Adrenal gland (tissue), 12 donors: ENCODE data around the gene MINDY4. TPM values are rescaled to one million over a fixed set of nuclear protein-coding genes. Genes with fewer than 3 reads are reported as not detected.

Source experiments
- DNase-seq, 7 donors: peaks; one replicate each; pipeline ENCODE4 v3.0.0-alpha.2; 2019 to 2020
- H3K27ac ChIP-seq, 5 donors: fragments of 200-600 bp; sonication (generic) in 4 of 5; 1 replicate in 3 of 5; 2 replicates in 2 of 5; pipeline versions ENCODE4 v1.5.1 to v1.8.0; 2016 to 2020; ENCODE audit warnings: mild to moderate bottlenecking in 1 of 5
- H3K27me3 ChIP-seq: fragments of 200-600 bp; 2 replicates; pipeline ENCODE4 v1.8.0; 2021
- H3K36me3 ChIP-seq, 2 donors: fragments of 200-600 bp; replicated peaks in 1 of 2; 1 replicate in 1 of 2; 2 replicates in 1 of 2; pipeline versions ENCODE4 v1.5.1 to v1.8.0; 2018 to 2022
- H3K4me1 ChIP-seq, 2 donors: fragments of 200-600 bp; replicated peaks in 1 of 2; 1 replicate in 1 of 2; 2 replicates in 1 of 2; pipeline versions ENCODE4 v1.5.1 to v1.8.0; 2018 to 2021
- H3K4me3 ChIP-seq, 4 donors: fragments of 200-600 bp; sonication (generic) in 3 of 4; one replicate each; pipeline ENCODE4 v1.5.1; 2016 to 2018
- H3K9me3 ChIP-seq, 3 donors: fragments of 200-600 bp; sonication (generic) in 1 of 3; replicated peaks in 1 of 3; 1 replicate in 2 of 3; 2 replicates in 1 of 3; pipeline versions ENCODE4 v1.5.1 to v1.8.0; 2016 to 2021
- CTCF ChIP-seq, 6 experiments: fragments of 450-650 bp in 4 of 6; fragments of 200-600 bp in 2 of 6; sonication (generic) in 1 of 6; IDR thresholded peaks; 1 replicate in 5 of 6; 2 replicates in 1 of 6; pipeline versions ENCODE4 v1.5.1 to v1.8.0; 2016 to 2021; ENCODE audit warnings: antibody characterized with exemption in 6 of 6, mild to moderate bottlenecking in 2 of 6, moderate library complexity in 1 of 6
- POLR2A ChIP-seq, 2 donors: fragments of 450-650 bp; IDR thresholded peaks; one replicate each; pipeline ENCODE4 v1.6.1; 2017; ENCODE audit warnings: antibody characterized with exemption in 2 of 2, mild to moderate bottlenecking in 2 of 2, moderate library complexity in 1 of 2
- WGBS, 4 donors: extraction: QIAGEN DNeasy Blood & Tissue Kit in 2 of 4; methylation state at CpG; one replicate each; pipeline versions ENCODE4 v1.1.5 to v1.1.7; 2013 to 2017; 5-methylcytosine and 5-hydroxymethylcytosine counted together
- intact Hi-C, 2 donors: fragments of 100-400 bp; cut with DNase I; formaldehyde crosslinking; loops; one replicate each; pipeline versions ENCODE4 v1.14.1 to v1.15.0; 2022 to 2023
- polyA plus RNA-seq, 3 donors: library from polyadenylated mRNA; stranded (reverse); fragments of 200-250 nt in 2 of 3; fragments of 350-450 nt in 1 of 3; fragmentation: Illumina TruSeq in 1 of 3; extraction: RNeasy Lipid Tissue Mini Kit (QIAGEN cat#74804) in 1 of 3; gene quantifications; one replicate each; pipeline ENCODE4 v1.2.3, GENCODE V29; 2013 to 2014
- total RNA-seq, 9 donors: library from RNA; depleted of rRNA in 4 of 9; stranded (reverse); fragments of >200 nt in 4 of 9; fragments of 120-200 nt in 1 of 9; fragmentation: NEBNext Ultra II Directional in 1 of 9; extraction: Animal tissue kit (Norgen Biotek cat#: 25700) in 1 of 9; gene quantifications; one replicate each; pipeline versions ENCODE4 v1.1.0 to v1.2.4, GENCODE V29; 2013 to 2023
- donor health status: healthy with polysubstance abuse.
- donor health status: Bipolar disorder and iron deficiency.
- donor health status: DM: yes; HTN: yes; CAD: no.
- donor health status: DM: no; HTN: no; CAD: no.
- donor health status: DM: no; HTN: no; CAD: no.
- donor health status: DM: yes; HTN: yes; CAD: no.

Gene MINDY4
- total and polyA plus RNA-seq, 12 donors = 4.8 to 19.9 (median 7.3) TPM

GRCh38 chr7:30750010-30750409 is 21.2 kb upstream of the MINDY4 start:
- Histone ChIP-seq H3K36me3 (no peaks in the 10 kb centered on the region), H3K9me3 (no peaks in the 10 kb centered on the region), H3K27me3 (no peaks in the 10 kb centered on the region), H3K4me1 (no peaks in the 10 kb centered on the region), H3K4me3 (no peak overlapping the region), H3K27ac (peak overlapping the region in 3 of 5 donors; percentile 26 to 86 (median 41))
- intact Hi-C loops = no loop called here
- DNase-seq = no peak
- 77 to 84% (median 83%) methylated on average over 2 of the region's 2 CpGs for WGBS, 4 donors
- no peak for TF ChIP-seq POLR2A (IDR thresholded peaks at IDR 0.05)
- no peak for TF ChIP-seq CTCF (IDR thresholded peaks at IDR 0.05)

- WGBS, 4 donors = 54 to 68% (median 66%) methylated on average over 15 to 16 of the region's 16 CpGs
- no peaks in the 10 kb centered on the region for H3K27me3 ChIP-seq
- intact Hi-C loops = no loop called here
- no peak for TF ChIP-seq POLR2A (IDR thresholded peaks at IDR 0.05)
- no peak for TF ChIP-seq CTCF (IDR thresholded peaks at IDR 0.05)
- peak in 5 of 7 donors; percentile 37 to 73 (median 63) for DNase-seq
- H3K9me3 ChIP-seq = no peaks in the 10 kb centered on the region
- peak overlapping the region in 3 of 5 donors; percentile 49 to 86 (median 59) for H3K27ac ChIP-seq
- H3K36me3 ChIP-seq = no peaks in the 10 kb centered on the region
- peak overlapping the region in 1 of 4 donors; percentile 43 for H3K4me3 ChIP-seq
- no peaks in the 10 kb centered on the region for H3K4me1 ChIP-seq
These were observed 20.2 kb upstream of the MINDY4 start for GRCh38 chr7:30750683-30751650.

GRCh38 chr7:30751696-30752273 is 19.4 kb upstream of the MINDY4 start, which contains the start of gene INMT:
TSS of gene INMT (plus strand) at chr7:30752135. CDS start at chr7:30752151, 16 bp downstream.
- 20 to 90% (median 65%) methylated on average over 1 to 6 of the region's 6 CpGs for WGBS, 4 donors
- no peaks in the 10 kb centered on the region for H3K4me1 ChIP-seq
- TF ChIP-seq POLR2A (IDR thresholded peaks at IDR 0.05) = peak; percentile 33 to 36
- no peak for TF ChIP-seq CTCF (IDR thresholded peaks at IDR 0.05)
- intact Hi-C loops = no loop called here
- no peaks in the 10 kb centered on the region for H3K36me3 ChIP-seq
- H3K27ac ChIP-seq = peak within 1 kb of the TSS in 4 of 5 donors; percentile 47 to 86 (median 59)
- H3K4me3 ChIP-seq = peak within 1 kb of the TSS in 2 of 4 donors; percentile 28 to 43
- DNase-seq = peak in 5 of 7 donors; percentile 39 to 73 (median 48)
- H3K9me3 ChIP-seq = no peaks in the 10 kb centered on the region
- H3K27me3 ChIP-seq = no peaks in the 10 kb centered on the region

- Histone ChIP-seq H3K36me3 (no peaks in the 10 kb centered on the region), H3K9me3 (no peaks in the 10 kb centered on the region), H3K27me3 (no peaks in the 10 kb centered on the region), H3K4me3 (peak overlapping the region in 2 of 4 donors; percentile 28 to 43), H3K27ac (peak overlapping the region in 4 of 5 donors; percentile 36 to 86 (median 58)), H3K4me1 (peaks cover 0 to 2% of the 10 kb centered on the region in 2 donors)
- intact Hi-C loops = no loop called here
- DNase-seq = no peak
- no peak for TF ChIP-seq CTCF (IDR thresholded peaks at IDR 0.05)
- no peak for TF ChIP-seq POLR2A (IDR thresholded peaks at IDR 0.05)
- WGBS, 4 donors = 46 to 85% (median 69%) methylated on average over 2 to 6 of the region's 6 CpGs
These were observed 18.7 kb upstream of the MINDY4 start for GRCh38 chr7:30752484-30752883.
